Hepatocyte (in vitro differentiated cells): ENCODE data around the gene ERC2. TPM values are rescaled to one million over a fixed set of nuclear protein-coding genes. Genes with fewer than 3 reads are reported as not detected.
A peak's percentile ranks its signal among the peaks of the same experiment; 100 is the strongest.

Experiments
- DNase-seq: peaks from one replicate; pipeline ENCODE4 v3.0.0-alpha.2; 2016; ENCODE audit warnings: low spot score
- H2AFZ ChIP-seq: fragments of 200-600 bp; sonication (generic); 2 replicates; pipeline ENCODE4 v1.6.0; 2016; ENCODE audit warnings: antibody characterized with exemption, mild to moderate bottlenecking
- H3K27ac ChIP-seq: fragments of 200-600 bp; sonication (generic); 2 replicates; pipeline ENCODE4 v1.5.1; 2016; ENCODE audit warnings: mild to moderate bottlenecking
- H3K27me3 ChIP-seq: fragments of 200-600 bp; sonication (generic); 2 replicates; pipeline ENCODE4 v1.6.1; 2016
- H3K36me3 ChIP-seq: fragments of 200-600 bp; sonication (generic); replicated peaks from 2 replicates; pipeline ENCODE4 v1.5.1; 2016; ENCODE audit warnings: low read depth; ENCODE audit not compliant: insufficient read depth
- H3K4me1 ChIP-seq: fragments of 200-600 bp; sonication (generic); 2 replicates; pipeline ENCODE4 v1.5.1; 2016; ENCODE audit warnings: mild to moderate bottlenecking, moderate library complexity; ENCODE audit not compliant: insufficient read depth
- H3K4me2 ChIP-seq: fragments of 200-600 bp; sonication (generic); 2 replicates; pipeline ENCODE4 v1.6.0; 2016
- H3K4me3 ChIP-seq: fragments of 200-600 bp; sonication (generic); 2 replicates; pipeline ENCODE4 v1.5.1; 2016; ENCODE audit warnings: mild to moderate bottlenecking
- H3K79me2 ChIP-seq: fragments of 200-600 bp; sonication (generic); 2 replicates; pipeline ENCODE4 v1.6.0; 2017; ENCODE audit warnings: mild to moderate bottlenecking
- H3K9me2 ChIP-seq: fragments of 200-600 bp; sonication (generic); replicated peaks from 2 replicates; pipeline ENCODE4 v1.6.0; 2017; ENCODE audit warnings: mild to moderate bottlenecking; ENCODE audit not compliant: insufficient read depth
- H3K9me3 ChIP-seq: fragments of 200-600 bp; sonication (generic); 2 replicates; pipeline ENCODE4 v1.5.1; 2016; ENCODE audit warnings: low read depth, mild to moderate bottlenecking
- H4K20me1 ChIP-seq: fragments of 200-600 bp; sonication (generic); 2 replicates; pipeline ENCODE4 v1.6.0; 2016; ENCODE audit warnings: mild to moderate bottlenecking; ENCODE audit not compliant: insufficient read depth, poor library complexity, severe bottlenecking
- CTCF ChIP-seq: fragments of 200-600 bp; sonication (generic); IDR thresholded peaks from 2 replicates; pipeline ENCODE4 v1.5.1; 2016; ENCODE audit warnings: antibody characterized with exemption, mild to moderate bottlenecking; ENCODE audit not compliant: poor library complexity
- EZH2 ChIP-seq: fragments of 200-600 bp; sonication (generic); IDR thresholded peaks from 2 replicates; pipeline ENCODE4 v1.6.1; 2016; ENCODE audit warnings: antibody characterized with exemption, mild to moderate bottlenecking, borderline replicate concordance
- EZH2phosphoT487 ChIP-seq: fragments of 200-600 bp; sonication (generic); IDR thresholded peaks from one replicate; pipeline ENCODE4 v1.6.1; 2018; ENCODE audit warnings: antibody characterized with exemption, mild to moderate bottlenecking, low read depth, moderate library complexity; ENCODE audit not compliant: unreplicated experiment, severe bottlenecking
- WGBS: methylation state at CpG from one replicate; pipeline ENCODE4 v1.1.6; 2016; ENCODE audit warnings: low lambda C conversion rate; ENCODE audit errors: missing lambda C conversion rate; 5-methylcytosine and 5-hydroxymethylcytosine counted together
- polyA plus RNA-seq: library from polyadenylated mRNA; unstranded; fragments of >200 nt; fragmentation: Nextera tagmentation; extraction: Ambion mirVana; gene quantifications from 2 replicates; pipeline ENCODE4 v1.2.1, GENCODE V29; 2016
- total RNA-seq: library from RNA; depleted of rRNA; stranded (reverse); fragments of >200 nt; gene quantifications from 2 replicates; pipeline ENCODE4 v1.2.3, GENCODE V29; 2014

Gene ERC2
- total and polyA plus RNA-seq, 2 experiments from 2014 or later: 1.2 to 5.3 TPM

GRCh38 chr3:55595420-55595819 is 872.8 kb downstream of the ERC2 start:
- Histone ChIP-seq H2AFZ (no peak overlapping the region), H3K27me3 (no peaks in the 10 kb centered on the region), H3K27ac (no peak overlapping the region), H3K36me3 (no peaks in the 10 kb centered on the region), H3K9me3 (no peaks in the 10 kb centered on the region), H4K20me1 (no peaks in the 10 kb centered on the region), H3K9me2 (no peaks in the 10 kb centered on the region), H3K79me2 (no peaks in the 10 kb centered on the region), H3K4me2 (no peak overlapping the region), H3K4me3 (no peak overlapping the region), H3K4me1 (no peaks in the 10 kb centered on the region)
- DNase-seq: peak; percentile 25
- TF ChIP-seq EZH2phosphoT487 (no peak), CTCF (no peak), EZH2 (no peak)
- 48% methylated on average over 4 of the region's 4 CpGs for WGBS

GRCh38 chr3:55592572-55592971 is 875.7 kb downstream of the ERC2 start:
- no peak overlapping the region for H3K4me3 ChIP-seq
- WGBS: 57% methylated on average over 5 of the region's 5 CpGs
- peaks cover 5% of the 10 kb centered on the region for H3K4me1 ChIP-seq
- H3K36me3 ChIP-seq: no peaks in the 10 kb centered on the region
- TF ChIP-seq EZH2phosphoT487 (no peak), EZH2 (no peak), CTCF (no peak)
- no peaks in the 10 kb centered on the region for H3K9me3 ChIP-seq
- H3K9me2 ChIP-seq: no peaks in the 10 kb centered on the region
- no peaks in the 10 kb centered on the region for H3K79me2 ChIP-seq
- H4K20me1 ChIP-seq: no peaks in the 10 kb centered on the region
- no peak for DNase-seq
- no peak overlapping the region for H2AFZ ChIP-seq
- no peaks in the 10 kb centered on the region for H3K27me3 ChIP-seq
- no peak overlapping the region for H3K4me2 ChIP-seq
- H3K27ac ChIP-seq: no peak overlapping the region

GRCh38 chr3:55591888-55592287 is 876.4 kb downstream of the ERC2 start:
- Histone ChIP-seq H3K4me3 (no peak overlapping the region), H3K9me2 (no peaks in the 10 kb centered on the region), H3K9me3 (no peaks in the 10 kb centered on the region), H3K36me3 (no peaks in the 10 kb centered on the region), H2AFZ (no peak overlapping the region), H3K4me1 (peaks cover 5% of the 10 kb centered on the region), H3K4me2 (no peak overlapping the region), H4K20me1 (no peaks in the 10 kb centered on the region), H3K27me3 (no peaks in the 10 kb centered on the region), H3K79me2 (no peaks in the 10 kb centered on the region), H3K27ac (no peak overlapping the region)
- no peak for TF ChIP-seq EZH2
- no peak for DNase-seq
- WGBS: 75% methylated on average over 5 of the region's 5 CpGs

GRCh38 chr3:55588146-55588765 is 880.0 kb downstream of the ERC2 start:
- DNase-seq: no peak
- Histone ChIP-seq H4K20me1 (no peaks in the 10 kb centered on the region), H3K79me2 (no peaks in the 10 kb centered on the region), H3K4me1 (peaks cover 18% of the 10 kb centered on the region), H3K36me3 (no peaks in the 10 kb centered on the region), H3K4me2 (no peak overlapping the region), H2AFZ (no peak overlapping the region), H3K27ac (no peak overlapping the region), H3K9me3 (no peaks in the 10 kb centered on the region), H3K4me3 (no peak overlapping the region), H3K9me2 (no peaks in the 10 kb centered on the region), H3K27me3 (no peaks in the 10 kb centered on the region)
- WGBS: 60% methylated on average over 10 of the region's 10 CpGs
- TF ChIP-seq CTCF: no peak
- no peak for TF ChIP-seq EZH2phosphoT487
- TF ChIP-seq EZH2: no peak
